Omental fat pad (tissue), 4 donors: ENCODE results near the gene BIK. TPM values are rescaled to one million over a fixed set of nuclear protein-coding genes. Genes with fewer than 3 reads are reported as not detected.

Experiments used
- ATAC-seq: fragments of 150-250 bp; one replicate; pipeline ENCODE4 v1.9.1; 2016; ENCODE audit warnings: mild to moderate bottlenecking, moderate library complexity; ENCODE audit not compliant: low FRiP score
- DNase-seq: peaks from one replicate; pipeline ENCODE4 v3.0.0-alpha.2; 2019; ENCODE audit warnings: low spot score
- total RNA-seq, 4 donors: library from RNA; depleted of rRNA; stranded (reverse); fragments of >200 nt; gene quantifications; one replicate each; pipeline ENCODE4 v1.1.0, GENCODE V29; 2016
- TF ChIP-seq, protein P1 (sequence below), 3 donors: fragments of 450-650 bp; IDR thresholded peaks; one replicate each; pipeline ENCODE4 v1.5.1; 2016 to 2017; ENCODE audit warnings: antibody characterized with exemption in 3 of 3, mild to moderate bottlenecking in 3 of 3, moderate library complexity in 2 of 3

BIK gene
- total RNA-seq, 4 donors from 2014 or later, result 0.93 to 1.7 TPM; not detected in 2

DNA sequence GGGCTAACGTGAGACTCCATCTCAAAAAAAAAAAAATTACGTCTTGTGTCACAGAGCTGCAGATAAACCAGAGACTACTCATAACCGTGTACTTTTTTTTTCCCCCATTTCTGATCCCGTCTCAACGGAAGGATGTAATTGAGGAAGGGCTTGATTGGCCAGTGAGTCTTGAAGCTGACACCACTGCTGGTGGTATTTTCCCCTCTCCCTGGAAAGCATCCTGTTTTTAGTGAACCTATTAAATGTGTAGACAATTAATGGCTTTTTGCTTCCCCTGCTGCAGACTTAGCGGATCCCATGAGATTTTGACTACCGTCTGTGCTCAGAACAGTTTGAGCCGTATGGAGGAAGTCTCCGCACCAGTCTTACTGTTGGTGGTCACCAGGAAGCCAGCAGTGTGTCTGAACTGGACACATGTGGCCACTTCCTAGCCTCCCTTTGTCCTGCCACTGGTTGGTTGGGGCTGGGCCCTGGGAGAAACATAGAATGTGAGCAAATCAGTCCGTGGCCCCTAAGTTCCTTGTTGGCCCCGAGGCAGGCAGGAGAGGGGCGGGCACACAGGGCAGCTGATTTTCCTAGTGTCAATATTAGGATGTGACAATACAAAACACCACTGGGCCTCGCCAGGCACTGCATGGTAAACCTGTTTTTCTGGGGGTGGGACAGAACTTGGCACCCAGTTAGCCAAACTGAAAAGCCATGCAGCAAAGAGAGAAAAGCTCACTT lies 3.1 kb downstream of the BIK start:
- ATAC-seq (no peak), DNase-seq (no peak)
- TF ChIP-seq, protein P1, sequence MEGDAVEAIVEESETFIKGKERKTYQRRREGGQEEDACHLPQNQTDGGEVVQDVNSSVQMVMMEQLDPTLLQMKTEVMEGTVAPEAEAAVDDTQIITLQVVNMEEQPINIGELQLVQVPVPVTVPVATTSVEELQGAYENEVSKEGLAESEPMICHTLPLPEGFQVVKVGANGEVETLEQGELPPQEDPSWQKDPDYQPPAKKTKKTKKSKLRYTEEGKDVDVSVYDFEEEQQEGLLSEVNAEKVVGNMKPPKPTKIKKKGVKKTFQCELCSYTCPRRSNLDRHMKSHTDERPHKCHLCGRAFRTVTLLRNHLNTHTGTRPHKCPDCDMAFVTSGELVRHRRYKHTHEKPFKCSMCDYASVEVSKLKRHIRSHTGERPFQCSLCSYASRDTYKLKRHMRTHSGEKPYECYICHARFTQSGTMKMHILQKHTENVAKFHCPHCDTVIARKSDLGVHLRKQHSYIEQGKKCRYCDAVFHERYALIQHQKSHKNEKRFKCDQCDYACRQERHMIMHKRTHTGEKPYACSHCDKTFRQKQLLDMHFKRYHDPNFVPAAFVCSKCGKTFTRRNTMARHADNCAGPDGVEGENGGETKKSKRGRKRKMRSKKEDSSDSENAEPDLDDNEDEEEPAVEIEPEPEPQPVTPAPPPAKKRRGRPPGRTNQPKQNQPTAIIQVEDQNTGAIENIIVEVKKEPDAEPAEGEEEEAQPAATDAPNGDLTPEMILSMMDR (IDR thresholded peaks at IDR 0.05), result no peak

DNA sequence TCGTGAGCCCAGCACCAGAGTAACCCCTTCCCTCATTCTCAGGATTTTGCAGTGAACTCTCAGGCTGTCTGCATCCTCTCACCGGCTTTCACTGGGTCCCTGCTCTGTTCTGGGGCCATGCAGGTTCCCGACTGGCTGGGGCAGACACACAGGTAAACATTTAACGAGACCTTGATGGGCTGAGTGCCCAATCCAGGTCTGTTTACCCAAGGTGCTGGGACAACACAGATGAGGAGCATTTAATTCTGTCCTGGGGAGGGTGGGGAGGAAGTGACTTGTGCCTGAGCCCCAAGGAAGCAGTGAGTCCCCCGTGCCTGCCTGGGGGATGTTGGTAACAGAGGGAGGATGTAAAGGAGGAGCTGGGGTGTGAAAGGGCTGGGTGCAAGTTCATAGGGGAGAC lies 4.4 kb downstream of the BIK start:
- ATAC-seq (no peak), DNase-seq (no peak)
- TF ChIP-seq, protein P1 (IDR thresholded peaks at IDR 0.05), result no peak

DNA sequence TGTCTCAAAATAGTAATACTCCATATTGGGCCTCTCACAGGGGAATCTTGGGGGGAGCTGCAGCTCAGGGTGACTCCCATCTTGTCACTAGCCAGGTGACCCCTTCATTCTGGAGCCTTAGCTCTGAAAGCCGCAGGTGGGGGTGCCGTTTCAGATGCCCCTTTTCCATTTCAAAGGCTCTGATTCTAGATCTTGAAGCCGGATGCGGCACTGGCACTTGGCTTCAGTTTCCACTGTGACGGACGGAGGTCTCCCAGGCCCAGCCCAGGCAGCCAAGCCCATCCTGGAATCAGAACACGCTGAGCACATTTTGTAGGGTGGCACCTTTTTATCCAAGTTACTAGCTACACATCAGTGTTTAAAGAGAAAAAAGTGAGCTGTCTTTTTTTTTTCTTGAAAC lies 6.4 kb downstream of the BIK start:
- TF ChIP-seq, protein P1 (IDR thresholded peaks at IDR 0.05), result no peak
- DNase-seq (no peak), ATAC-seq (no peak)

DNA sequence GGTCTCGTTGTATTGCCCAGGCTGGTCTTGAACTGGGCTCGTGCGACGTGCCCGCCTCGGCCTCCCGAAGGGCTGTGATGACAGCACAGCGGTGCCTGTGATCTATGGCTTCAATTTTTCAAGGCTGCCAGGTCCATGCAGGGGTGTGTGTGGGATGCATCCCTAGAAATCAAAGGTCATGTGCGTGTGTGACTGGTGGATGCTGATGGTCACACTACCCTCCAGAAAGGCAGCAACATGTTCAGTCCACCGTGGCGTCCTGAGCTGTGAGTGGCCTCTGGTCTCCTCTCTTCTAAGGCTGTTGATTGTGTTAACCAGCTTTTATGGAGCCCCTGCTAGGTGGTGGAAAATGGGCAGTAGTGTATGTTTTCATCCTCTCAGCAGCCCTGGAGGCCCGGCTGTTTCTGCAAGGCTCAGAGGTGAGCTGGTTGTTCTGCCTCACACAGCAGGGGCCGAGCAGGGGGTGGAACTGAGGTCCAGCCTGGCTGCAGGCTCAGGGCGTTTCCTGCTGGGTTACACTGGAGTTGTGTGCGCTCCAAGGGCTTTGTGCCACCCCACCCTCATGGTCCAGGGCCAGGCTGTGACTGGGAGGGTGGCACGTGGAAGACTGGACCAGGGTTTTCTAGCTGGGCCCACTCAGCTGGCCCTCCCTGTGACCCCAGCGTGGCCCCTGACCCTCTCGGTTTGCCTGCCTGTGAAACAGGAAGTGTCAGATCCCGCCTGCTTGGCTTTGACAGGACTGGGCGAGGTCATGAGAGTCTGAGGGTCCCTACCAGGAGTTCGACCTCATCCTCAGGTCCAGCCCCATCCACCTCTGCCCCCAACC lies 7.7 kb downstream of the BIK start:
- ATAC-seq (no peak), DNase-seq (no peak)
- TF ChIP-seq, protein P1 (IDR thresholded peaks at IDR 0.05), result no peak

DNA sequence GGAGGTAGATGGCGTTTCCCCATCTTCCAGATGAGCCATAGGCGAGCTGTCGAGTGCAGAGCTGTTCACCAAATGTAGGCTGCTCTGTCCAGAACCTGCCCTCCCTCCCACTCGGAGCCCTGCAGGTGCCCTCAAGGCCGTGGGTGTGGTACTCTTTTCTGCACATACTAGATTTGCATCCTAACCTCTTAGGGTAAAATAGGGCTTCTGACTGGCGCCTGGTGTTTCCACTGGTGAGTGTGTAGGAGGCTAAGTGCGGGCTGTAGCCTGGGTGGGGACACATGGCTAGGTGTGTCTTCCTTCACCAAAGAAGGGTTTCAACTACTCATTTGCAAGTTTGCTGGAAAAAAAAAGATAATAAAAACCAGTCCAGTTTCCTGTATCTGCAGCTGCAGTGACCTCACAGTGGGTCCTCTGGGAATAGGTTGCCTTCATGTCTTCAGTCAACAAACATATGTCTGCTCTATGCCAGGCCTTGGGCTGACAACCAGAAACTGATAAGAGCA lies 8.5 kb downstream of the BIK start:
- no peak for DNase-seq
- ATAC-seq, result no peak
- TF ChIP-seq, protein P1 (IDR thresholded peaks at IDR 0.05), result no peak

DNA sequence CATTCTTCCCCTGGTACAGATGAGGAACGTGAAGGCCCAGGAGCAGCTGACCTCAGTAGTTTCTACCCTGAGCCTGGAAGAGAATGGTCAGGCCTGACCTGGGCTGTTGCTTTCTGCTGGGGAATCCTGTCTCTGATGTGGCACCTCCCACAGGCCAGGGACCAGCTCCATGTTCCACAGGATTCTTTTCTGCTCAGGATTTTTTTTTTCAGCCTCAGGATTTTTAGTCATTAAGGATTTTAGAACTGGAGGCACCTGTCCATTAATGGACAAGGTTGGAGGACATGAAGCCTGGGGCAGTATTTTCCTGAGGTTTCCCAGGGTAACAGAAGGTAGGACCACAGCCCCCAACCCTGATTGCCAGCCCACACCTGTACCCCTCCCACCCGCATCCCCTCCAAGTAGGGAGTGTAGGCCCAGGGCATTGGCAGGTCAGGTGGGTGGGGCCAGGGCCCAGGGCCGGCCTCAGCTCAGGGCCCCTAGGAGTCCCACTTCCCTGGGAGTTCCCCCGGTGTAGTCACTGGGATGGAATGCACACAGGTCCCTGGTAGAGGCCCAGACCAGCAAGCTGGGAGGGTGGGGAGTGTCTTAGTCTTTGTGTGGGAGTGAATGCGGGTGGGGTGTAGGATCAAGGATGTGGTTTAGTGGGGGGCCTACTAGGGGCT lies 16.1 kb downstream of the BIK start:
- ATAC-seq (peak; percentile 79), DNase-seq (no peak)

More for the DNA sequence above, 16.1 kb downstream of the BIK start:
- TF ChIP-seq, protein P1 (IDR thresholded peaks at IDR 0.05), result no peak
